H1 (cell line): ENCODE results near the gene RNU5D-1. TPM values are rescaled to one million over a fixed set of nuclear protein-coding genes. Genes with fewer than 3 reads are reported as not detected.
"Not testable (repeated sequence)": the region's sequence is repeated elsewhere in the genome, so short reads cannot be mapped to it uniquely, and the experiment has no call there.

Source experiments
- CTCF ChIA-PET: fragments of 300-600 bp; sonication (Branson Sonifier 250); formaldehyde crosslinking; loops from one replicate; lab custom pipeline; 2021; ENCODE audit not compliant: partially characterized antibody; lab: Charles Lee
- POLR2A ChIA-PET: fragments of 300-600 bp; sonication (Branson Sonifier 250); formaldehyde crosslinking; loops from one replicate; lab custom pipeline; 2021; ENCODE audit warnings: inconsistent platforms; ENCODE audit not compliant: partially characterized antibody; lab: Charles Lee
- DNase-seq, 2 experiments: peaks; one replicate each; pipeline versions ENCODE4 v3.0.0 to v3.0.0-alpha.2; 2010 to 2022; ENCODE audit warnings: low spot score in 2 of 2, low read depth in 1 of 2, mixed read lengths in 1 of 2
- FAIRE-seq: peaks from 2 replicates; lab custom pipeline; 2011; peaks lifted over from hg19 to GRCh38; lab: Jason Lieb, UNC
- H2AFZ ChIP-seq: 2 replicates; pipeline ENCODE4 v1.8.1; 2012; ENCODE audit warnings: low read length, inconsistent platforms
- H2AK5ac ChIP-seq: 2 replicates; pipeline ENCODE4 v1.6.1; 2013; ENCODE audit warnings: low read depth, low read length
- H2BK120ac ChIP-seq: replicated peaks from 2 replicates; pipeline ENCODE3; 2013; ENCODE audit warnings: low read depth, low read length, inconsistent platforms
- H2BK12ac ChIP-seq: 2 replicates; pipeline ENCODE4 v1.6.1; 2013; ENCODE audit warnings: low read depth, low read length
- H2BK15ac ChIP-seq: 2 replicates; pipeline ENCODE4 v1.6.1; 2013; ENCODE audit warnings: low read length
- H2BK20ac ChIP-seq: 2 replicates; pipeline ENCODE4 v1.6.1; 2013; ENCODE audit warnings: low read length
- H2BK5ac ChIP-seq: 2 replicates; pipeline ENCODE4 v1.6.1; 2013; ENCODE audit warnings: low read depth, low read length
- H3K14ac ChIP-seq: 2 replicates; pipeline ENCODE4 v1.6.1; 2013; ENCODE audit warnings: inconsistent platforms; ENCODE audit not compliant: insufficient read length
- H3K18ac ChIP-seq: 2 replicates; pipeline ENCODE4 v1.6.1; 2013; ENCODE audit warnings: low read length; ENCODE audit errors: extremely low read depth
- H3K23ac ChIP-seq: 2 replicates; pipeline ENCODE4 v1.6.1; 2013; ENCODE audit warnings: inconsistent platforms; ENCODE audit not compliant: insufficient read length
- H3K23me2 ChIP-seq: 2 replicates; pipeline ENCODE4 v1.6.1; 2013; ENCODE audit warnings: low read depth, low read length
- H3K27ac ChIP-seq: 2 replicates; pipeline ENCODE4 v1.6.1; 2011; ENCODE audit warnings: low read depth, low read length, inconsistent platforms
- H3K27me3 ChIP-seq, 4 experiments: replicated peaks in 1 of 4; 1 replicate in 1 of 4; 2 replicates in 3 of 4; pipeline versions ENCODE4 v1.6.1 to v1.8.1; 2011 to 2013; ENCODE audit warnings: low read length in 3 of 4, mild to moderate bottlenecking in 3 of 4, inconsistent platforms in 2 of 4, mixed read lengths in 2 of 4, moderate library complexity in 1 of 4; ENCODE audit not compliant: control insufficient read depth in 3 of 4, insufficient read depth in 3 of 4; ENCODE audit errors: extremely low read depth in 1 of 4
- H3K36me3 ChIP-seq, 4 experiments: 2 replicates each; pipeline versions ENCODE4 v1.6.1 to v1.8.1; 2011 to 2013; ENCODE audit warnings: mild to moderate bottlenecking in 4 of 4, low read length in 3 of 4, moderate library complexity in 2 of 4, control low read depth in 1 of 4, inconsistent platforms in 1 of 4; ENCODE audit not compliant: insufficient read depth in 4 of 4, control insufficient read depth in 2 of 4
- H3K4ac ChIP-seq: replicated peaks from 2 replicates; pipeline ENCODE3; 2013; ENCODE audit warnings: low read length, low read depth, mixed read lengths, inconsistent platforms; ENCODE audit not compliant: insufficient read length
- H3K4me1 ChIP-seq, 4 experiments: replicated peaks in 1 of 4; 1 replicate in 1 of 4; 2 replicates in 3 of 4; pipeline versions ENCODE4 v1.6.1 to v1.8.1; 2011 to 2013; ENCODE audit warnings: low read length in 3 of 4, inconsistent platforms in 2 of 4, mixed read lengths in 1 of 4; ENCODE audit not compliant: insufficient read depth in 4 of 4, control insufficient read depth in 3 of 4
- H3K4me2 ChIP-seq, 2 experiments: 2 replicates each; pipeline versions ENCODE4 v1.6.1 to v1.8.1; 2011 to 2013; ENCODE audit warnings: low read depth in 2 of 2, low read length in 2 of 2, control low read depth in 1 of 2, inconsistent platforms in 1 of 2, mild to moderate bottlenecking in 1 of 2; ENCODE audit not compliant: insufficient read depth in 1 of 2
- H3K4me3 ChIP-seq, 4 experiments: fragments of 200-600, 300-600 bp in 1 of 4; sonication (generic), shearing (Covaris generic), sonication (Bioruptor Twin) in 1 of 4; 2 replicates each; pipeline versions ENCODE4 v1.5.1 to v1.8.1; 2011 to 2016; ENCODE audit warnings: low read length in 4 of 4, low read depth in 3 of 4, control low read depth in 2 of 4, inconsistent platforms in 2 of 4, mild to moderate bottlenecking in 2 of 4, mixed read lengths in 1 of 4, moderate library complexity in 1 of 4; ENCODE audit not compliant: insufficient read depth in 2 of 4; ENCODE audit errors: extremely low read depth in 1 of 4
- H3K56ac ChIP-seq: replicated peaks from 2 replicates; pipeline ENCODE3; 2013; ENCODE audit warnings: low read depth, mild to moderate bottlenecking, mixed read lengths, low read length, inconsistent platforms; ENCODE audit not compliant: insufficient read length
- H3K79me1 ChIP-seq: 2 replicates; pipeline ENCODE4 v1.6.1; 2013; ENCODE audit warnings: low read depth, low read length, control low read depth
- H3K79me2 ChIP-seq, 2 experiments: 2 replicates each; pipeline versions ENCODE4 v1.6.1 to v1.8.1; 2012 to 2013; ENCODE audit warnings: low read length in 2 of 2, mild to moderate bottlenecking in 2 of 2, inconsistent platforms in 1 of 2; ENCODE audit not compliant: insufficient read depth in 2 of 2, control insufficient read depth in 1 of 2
- H3K9ac ChIP-seq, 4 experiments: replicated peaks in 1 of 4; 1 replicate in 1 of 4; 2 replicates in 3 of 4; pipeline versions ENCODE4 v1.6.1 to v1.8.1; 2011 to 2013; ENCODE audit warnings: low read depth in 3 of 4, low read length in 3 of 4, control low read depth in 2 of 4, mild to moderate bottlenecking in 2 of 4, moderate library complexity in 2 of 4, inconsistent platforms in 1 of 4; ENCODE audit errors: extremely low read depth in 1 of 4
- H3K9me3 ChIP-seq, 2 experiments: 2 replicates each; pipeline versions ENCODE4 v1.6.1 to v1.8.1; 2012 to 2013; ENCODE audit warnings: mild to moderate bottlenecking in 2 of 2, moderate library complexity in 2 of 2, control low read depth in 1 of 2, inconsistent platforms in 1 of 2, low read depth in 1 of 2, low read length in 1 of 2, mixed read lengths in 1 of 2; ENCODE audit not compliant: insufficient read depth in 2 of 2
- H4K20me1 ChIP-seq, 2 experiments: replicated peaks in 1 of 2; 2 replicates each; pipeline versions ENCODE3 to v1.8.1; 2011 to 2013; ENCODE audit warnings: inconsistent platforms in 2 of 2, low read length in 2 of 2, mild to moderate bottlenecking in 1 of 2; ENCODE audit not compliant: insufficient read depth in 2 of 2, control insufficient read depth in 1 of 2
- H4K5ac ChIP-seq: 2 replicates; pipeline ENCODE4 v1.6.1; 2013; ENCODE audit warnings: low read length, low read depth, mixed read lengths, inconsistent platforms; ENCODE audit not compliant: insufficient read length
- H4K8ac ChIP-seq: 2 replicates; pipeline ENCODE4 v1.8.0; 2013; ENCODE audit warnings: mild to moderate bottlenecking, moderate library complexity, low read length, inconsistent platforms; ENCODE audit not compliant: insufficient read depth; ENCODE audit errors: extremely low read depth
- H4K91ac ChIP-seq: replicated peaks from 2 replicates; pipeline ENCODE3; 2013; ENCODE audit warnings: low read length, mixed read lengths, inconsistent platforms; ENCODE audit not compliant: insufficient read length
- ATF2 ChIP-seq: IDR thresholded peaks from 2 replicates; pipeline ENCODE4 v1.6.1; 2012; ENCODE audit warnings: low read length, inconsistent platforms
- GABPA ChIP-seq: IDR thresholded peaks from 2 replicates; pipeline ENCODE4 v1.6.1; 2011; ENCODE audit warnings: mild to moderate bottlenecking, low read length, moderate library complexity, borderline replicate concordance; ENCODE audit not compliant: insufficient read depth
- HDAC2 ChIP-seq, 2 experiments: fragments of 300-600 bp in 1 of 2; sonication (generic) in 1 of 2; IDR thresholded peaks; 2 replicates each; pipeline ENCODE4 v1.6.1; 2011 to 2012; ENCODE audit warnings: low read depth in 2 of 2, low read length in 2 of 2, mild to moderate bottlenecking in 2 of 2, moderate library complexity in 2 of 2, borderline replicate concordance in 1 of 2, inconsistent platforms in 1 of 2
- JUN ChIP-seq: IDR thresholded peaks from 2 replicates; pipeline ENCODE4 v1.6.1; 2011; ENCODE audit warnings: low read depth, mild to moderate bottlenecking, improper control_type of control experiment, low read length
- KDM1A ChIP-seq: fragments of 200-600, 300-600 bp; sonication (generic); IDR thresholded peaks from 2 replicates; pipeline ENCODE4 v1.7.1; 2016; ENCODE audit warnings: mild to moderate bottlenecking, low read length, borderline replicate concordance
- KDM4A ChIP-seq: IDR thresholded peaks from one replicate; pipeline ENCODE4 v1.7.1; 2012; ENCODE audit warnings: low read depth, mild to moderate bottlenecking, moderate library complexity, low read length, inconsistent platforms; ENCODE audit not compliant: severe bottlenecking
- KDM5A ChIP-seq: fragments of 200-600 bp; IDR thresholded peaks from 2 replicates; pipeline ENCODE4 v1.7.1; 2012; ENCODE audit warnings: mild to moderate bottlenecking, low read length, inconsistent platforms, mixed read lengths
- SP1 ChIP-seq: IDR thresholded peaks from 2 replicates; pipeline ENCODE4 v1.6.1; 2011; ENCODE audit warnings: low read depth, low read length
- TAF7 ChIP-seq: optimal IDR thresholded peaks from 2 replicates; pipeline ENCODE3; 2011; ENCODE audit warnings: low read depth, mild to moderate bottlenecking, inconsistent platforms, low read length, moderate library complexity, borderline replicate concordance
- WGBS, 2 experiments: shearing (Covaris generic) in 1 of 2; methylation state at CpG; one replicate each; pipeline versions ENCODE4 v1.1.6 to v1.1.7; 2013 to 2015; ENCODE audit warnings: low lambda C conversion rate in 2 of 2, mixed read lengths in 2 of 2, inconsistent platforms in 1 of 2, low coverage in 1 of 2, missing lambda C conversion rate in 1 of 2; ENCODE audit not compliant: insufficient replicate concordance in 2 of 2, insufficient coverage in 1 of 2, insufficient read length in 1 of 2; ENCODE audit errors: extremely low coverage in 1 of 2, missing lambda C conversion rate in 1 of 2; 5-methylcytosine and 5-hydroxymethylcytosine counted together
- polyA plus RNA-seq, 7 experiments: library from polyadenylated mRNA; depleted of rRNA in 3 of 7; stranded (reverse) in 5 of 7; unstranded in 2 of 7; fragments of >200 nt in 5 of 7; fragments of 200-250 nt in 2 of 7; gene quantifications; 1 replicate in 5 of 7; 2 replicates in 1 of 7; 4 replicates in 1 of 7; pipeline versions ENCODE4 v1.2.1 to v1.2.3, GENCODE V29; 2011 to 2013; ENCODE audit warnings: missing spikeins in 2 of 7, mixed read lengths in 2 of 7
- total RNA-seq: library from RNA; stranded (reverse); fragmentation: NEBNext Ultra II Directional; extraction: Animal tissue kit (Norgen Biotek cat#: 25700); gene quantifications from 2 replicates; pipeline ENCODE4 v1.2.1, GENCODE V29; 2021

RNU5D-1 gene
- total and polyA plus RNA-seq, 2 of the 8 experiments (the other 6 are each of a cell fraction or from before 2014, with no cell fraction given): under 0.01 TPM; not detected in 1

GRCh38 chr1:44775078-44775929, 44.3 kb upstream of the RNU5D-1 start, which contains the start of gene RPS8 (continued):
- peak; percentile 74; the same call in 1 of the 2 replicates for TF ChIP-seq KDM5A
- peak in 1 of 2 experiments; percentile 90; a peak in 1 of 4 replicates for TF ChIP-seq HDAC2 (IDR thresholded peaks at IDR 0.05; ENCODE audit: borderline replicate concordance in 1 of 2, low read depth in 2 of 2, low read length in 2 of 2)
- no peak; the same call in 1 of the 2 replicates for TF ChIP-seq ATF2
- peak; percentile 98 for TF ChIP-seq TAF7
- TF ChIP-seq SP1: peak; percentile 90
- TF ChIP-seq KDM4A: peak; percentile 100
- no peak for TF ChIP-seq JUN
- TF ChIP-seq KDM1A: no peak
- no peak for TF ChIP-seq GABPA

GRCh38 chr1:44766421-44766820, 35.5 kb upstream of the RNU5D-1 start:
- 88% methylated on average over 6 of the region's 6 CpGs; no CpG with 5 or more reads in 1 of the 2 experiments for WGBS, 2 experiments
- CTCF ChIA-PET: interaction anchor here (0.6 to 2.2 kb wide), 7 partner anchors 11 to 597 kb away, joined by 3 to 14 read pairs (median 4); partner anchors contain the start of gene RNU5D-1

More at GRCh38 chr1:44766421-44766820, 35.5 kb upstream of the RNU5D-1 start:
- H4K91ac ChIP-seq, FAIRE-seq, H2AFZ ChIP-seq, DNase-seq, H3K4me3 ChIP-seq, H3K4ac ChIP-seq, H4K20me1 ChIP-seq, H3K56ac ChIP-seq, H3K9me3 ChIP-seq, H2BK20ac ChIP-seq, H3K23ac ChIP-seq, H3K9ac ChIP-seq, H3K79me1 ChIP-seq, H3K4me1 ChIP-seq, H2AK5ac ChIP-seq, H3K27me3 ChIP-seq, H3K79me2 ChIP-seq, H3K27ac ChIP-seq, H3K14ac ChIP-seq, H3K4me2 ChIP-seq, H2BK5ac ChIP-seq, H4K5ac ChIP-seq, H2BK12ac ChIP-seq, H3K18ac ChIP-seq, H2BK120ac ChIP-seq, H3K23me2 ChIP-seq, H4K8ac ChIP-seq, H2BK15ac ChIP-seq: not testable (repeated sequence)
- H3K36me3 ChIP-seq: peaks cover 25 to 54% (median 40%) of the 10 kb centered on the region in 4 experiments; a peak in 7 of 8 replicates
- POLR2A ChIA-PET: interaction anchor here (1.0 to 11.3 kb wide), 13 partner anchors 10 to 220 kb away, joined by 3 to 151 read pairs (median 13); partner anchors contain the start of genes EIF2B3, RNU5D-1 and RPS8
